K562 (cell line): ENCODE data around the gene PRM3. TPM values are rescaled to one million over a fixed set of nuclear protein-coding genes. Genes with fewer than 3 reads are reported as not detected.
A peak's percentile ranks its signal among the peaks of the same experiment; 100 is the strongest.

Experiments used
- ATAC-seq: fragments of 200-7000 bp; cut with Tn5 transposase; 3 replicates; pipeline ENCODE4 v1.9.1; 2020; ENCODE audit warnings: moderate library complexity
- BruUV-seq: library from RNA; stranded (reverse); fragments of 400-500 nt; replicated peaks from 2 replicates; lab custom pipeline; 2021; lab: Mats Ljungman, UMichigan
- CTCF ChIA-PET: fragments of 300-600 bp; formaldehyde crosslinking; extraction: SDS; loops from one replicate; lab custom pipeline; 2021; ENCODE audit warnings: low intra/inter-chr PET ratio; lab: Yijun Ruan, JAX
- POLR2A ChIA-PET: fragments of 300-600, 350-650 bp; sonication (Branson Sonifier 250); formaldehyde crosslinking; extraction: SDS; loops from one replicate; lab custom pipeline; 2021; ENCODE audit warnings: antibody characterized with exemption, inconsistent platforms; lab: Yijun Ruan, JAX
- DNase-seq, 4 experiments: peaks; one replicate each; pipeline versions ENCODE4 v3.0.0 to v3.0.0-alpha.2; 2011 to 2018; ENCODE audit warnings: low spot score in 3 of 4, mixed read lengths in 3 of 4; ENCODE audit errors: extremely low read depth in 1 of 4
- FAIRE-seq: peaks from 2 replicates; lab custom pipeline; 2011; peaks lifted over from hg19 to GRCh38; lab: Jason Lieb, UNC
- H2AFZ ChIP-seq: 2 replicates; pipeline ENCODE4 v1.6.0; 2011; ENCODE audit warnings: low read depth, low read length, control low read depth, inconsistent platforms
- H3K27ac ChIP-seq: fragments of 200-600 bp; 3 replicates; pipeline ENCODE4 v1.8.0; 2011; ENCODE audit warnings: low read depth, mild to moderate bottlenecking, control low read depth, inconsistent platforms, low read length, moderate library complexity, mixed read lengths; ENCODE audit errors: extremely low read depth
- H3K27me3 ChIP-seq, 2 experiments: fragments of 300-600 bp in 1 of 2; 2 replicates in 1 of 2; 3 replicates in 1 of 2; pipeline versions ENCODE4 v1.6.0 to v1.8.0; 2011; ENCODE audit warnings: inconsistent platforms in 2 of 2, low read length in 2 of 2, mild to moderate bottlenecking in 1 of 2, mixed read lengths in 1 of 2, moderate library complexity in 1 of 2; ENCODE audit not compliant: control insufficient read depth in 2 of 2, insufficient read depth in 2 of 2
- H3K36me3 ChIP-seq: fragments of 300-600 bp; 3 replicates; pipeline ENCODE4 v1.8.0; 2011; ENCODE audit warnings: mild to moderate bottlenecking, low read length, inconsistent platforms; ENCODE audit not compliant: control insufficient read depth, insufficient read depth
- H3K4me1 ChIP-seq, 2 experiments: fragments of 200-600 bp in 1 of 2; replicated peaks in 1 of 2; 2 replicates in 1 of 2; 3 replicates in 1 of 2; pipeline versions ENCODE4 v1.5.1 to v1.8.0; 2011; ENCODE audit warnings: inconsistent platforms in 2 of 2, low read length in 2 of 2, mild to moderate bottlenecking in 1 of 2, mixed read lengths in 1 of 2, moderate library complexity in 1 of 2; ENCODE audit not compliant: control insufficient read depth in 2 of 2, insufficient read depth in 2 of 2
- H3K4me2 ChIP-seq: 2 replicates; pipeline ENCODE4 v1.6.1; 2011; ENCODE audit warnings: low read length, control low read depth, inconsistent platforms, mixed read lengths; ENCODE audit not compliant: insufficient read depth
- H3K4me3 ChIP-seq: fragments of 200-600 bp; sonication (generic), shearing (Covaris generic); 2 replicates; pipeline ENCODE4 v1.5.1; 2016; ENCODE audit warnings: control low read depth, inconsistent platforms
- H3K79me2 ChIP-seq: fragments of 200-600 bp; 3 replicates; pipeline ENCODE4 v1.8.0; 2011; ENCODE audit warnings: low read length, inconsistent platforms; ENCODE audit not compliant: control insufficient read depth, insufficient read depth
- H3K9ac ChIP-seq, 2 experiments: 2 replicates each; pipeline versions ENCODE4 v1.6.0 to v1.6.1; 2011; ENCODE audit warnings: low read depth in 2 of 2, low read length in 2 of 2, control low read depth in 1 of 2, inconsistent platforms in 1 of 2, mild to moderate bottlenecking in 1 of 2, mixed read lengths in 1 of 2; ENCODE audit not compliant: insufficient read depth in 1 of 2
- H3K9me1 ChIP-seq: one replicate; pipeline ENCODE4 v1.6.0; 2011; ENCODE audit warnings: inconsistent platforms, mild to moderate bottlenecking, low read length, moderate library complexity; ENCODE audit not compliant: control insufficient read depth, insufficient read depth
- H3K9me3 ChIP-seq: replicated peaks from 2 replicates; pipeline ENCODE4 v1.5.1; 2011; ENCODE audit warnings: low read depth, low read length, inconsistent platforms; ENCODE audit not compliant: control insufficient read depth, insufficient read depth
- H4K20me1 ChIP-seq: replicated peaks from 2 replicates; pipeline ENCODE4 v1.6.1; 2011; ENCODE audit warnings: low read length, inconsistent platforms, mixed read lengths; ENCODE audit not compliant: control insufficient read depth, insufficient read depth
- BCOR ChIP-seq: fragments of 450-650 bp; IDR thresholded peaks from 2 replicates; pipeline ENCODE4 v1.6.1; 2016
- ESRRA ChIP-seq: fragments of 450-650 bp; IDR thresholded peaks from 2 replicates; pipeline ENCODE4 v1.6.1; 2014; ENCODE audit warnings: low read depth, mild to moderate bottlenecking, moderate library complexity, borderline replicate concordance
- GABPB1 ChIP-seq: sonication (generic); formaldehyde crosslinking; IDR thresholded peaks from 2 replicates; pipeline ENCODE4 v1.8.0; 2022; ENCODE audit warnings: mild to moderate bottlenecking, missing genetic modification reagents
- HLTF ChIP-seq: fragments of 450-650 bp; IDR thresholded peaks from 2 replicates; pipeline ENCODE4 v1.6.1; 2016
- MNT ChIP-seq, 2 experiments: fragments of 450-650 bp; conservative IDR thresholded peaks; 2 replicates each; pipeline ENCODE4 v1.6.1; 2017; ENCODE audit warnings: mild to moderate bottlenecking in 2 of 2, moderate library complexity in 2 of 2
- MYC ChIP-seq, 2 experiments: fragments of 250-450 bp in 1 of 2; sonication (Bioruptor Pico) in 1 of 2; IDR thresholded peaks; 2 replicates each; pipeline versions ENCODE4 v1.5.1 to v1.6.1; 2012 to 2021; ENCODE audit warnings: low read depth in 2 of 2, borderline replicate concordance in 1 of 2, improper control_type of control experiment in 1 of 2, low read length in 1 of 2, mild to moderate bottlenecking in 1 of 2, moderate library complexity in 1 of 2
- NFE2 ChIP-seq: IDR thresholded peaks from 2 replicates; pipeline ENCODE4 v1.6.1; 2014; ENCODE audit warnings: antibody characterized with exemption, low read depth
- PATZ1 ChIP-seq: fragments of 250-450 bp; sonication (Bioruptor Pico); IDR thresholded peaks from 2 replicates; pipeline ENCODE4 v1.5.0; 2020; ENCODE audit warnings: mild to moderate bottlenecking, borderline replicate concordance
- POLR2G ChIP-seq: fragments of 200-400 bp; formaldehyde crosslinking; IDR thresholded peaks from 2 replicates; pipeline ENCODE4 v1.6.1; 2017; ENCODE audit warnings: low read depth, mild to moderate bottlenecking, antibody characterized with exemption, low read length, moderate library complexity
- SMARCA5 ChIP-seq: fragments of 450-650 bp; IDR thresholded peaks from 2 replicates; pipeline ENCODE4 v1.6.1; 2016
- YBX1 ChIP-seq: fragments of 450-650 bp; IDR thresholded peaks from 2 replicates; pipeline ENCODE4 v1.7.1; 2016; ENCODE audit warnings: mild to moderate bottlenecking
- ZBTB17 ChIP-seq: fragments of 450-650 bp; formaldehyde crosslinking; IDR thresholded peaks from 2 replicates; pipeline ENCODE4 v1.4.0; 2020; ENCODE audit warnings: mild to moderate bottlenecking
- ZC3H4 ChIP-seq: sonication (generic); formaldehyde crosslinking; IDR thresholded peaks from 2 replicates; pipeline ENCODE4 v1.9.0; 2021; ENCODE audit warnings: missing genetic modification reagents, borderline replicate concordance
- ZNF232 ChIP-seq: sonication (generic); formaldehyde crosslinking; IDR thresholded peaks from 2 replicates; pipeline ENCODE4 v1.8.0; 2022; ENCODE audit warnings: mild to moderate bottlenecking, missing genetic modification reagents
- whole genome bisulfite sequencing: fragments of 100-300 bp; shearing (Covaris generic); methylation state at CpG from one replicate; pipeline ENCODE4 v1.1.6; 2016; ENCODE audit warnings: low coverage, mixed read lengths; ENCODE audit not compliant: insufficient coverage; ENCODE audit errors: missing lambda C conversion rate; 5-methylcytosine and 5-hydroxymethylcytosine counted together
- in situ Hi-C: fragments of 300-500 bp; cut with MboI; formaldehyde crosslinking; loops from 4 replicates; pipeline ENCODE4 v1.15.0; 2018; ENCODE audit warnings: inconsistent platforms, mixed read lengths
- intact Hi-C: fragments of 100-400 bp; cut with micrococcal nuclease; formaldehyde crosslinking; loops from 2 replicates; pipeline ENCODE4 v1.14.2; 2022
- polyA plus RNA-seq, 8 experiments: library from polyadenylated mRNA; depleted of rRNA in 4 of 8; stranded (reverse) in 5 of 8; unstranded in 3 of 8; fragments of >200 nt; fragmentation: Nextera tagmentation in 2 of 8; fragmentation: Illumina TruSeq in 1 of 8; extraction: Ambion mirVana in 2 of 8; extraction: Trizol in 1 of 8; gene quantifications; 2 replicates each; pipeline versions ENCODE4 v1.2.1 to v1.2.3, GENCODE V29; 2011 to 2014; ENCODE audit warnings: inconsistent platforms in 1 of 8, missing spikeins in 1 of 8
- total RNA-seq, 7 experiments: library from RNA; depleted of rRNA in 6 of 7; stranded (reverse); fragments of >200 nt in 6 of 7; fragmentation: Illumina TruSeq in 2 of 7; extraction: Trizol in 2 of 7; gene quantifications; 2 replicates each; pipeline versions ENCODE4 v1.2.1 to v1.2.3, GENCODE V29; 2011 to 2021; ENCODE audit warnings: low replicate concordance in 1 of 7

PRM3 gene
- total and polyA plus RNA-seq, 9 of the 15 experiments (the other 6 are each of a cell fraction or from before 2014, with no cell fraction given), result not detected

GRCh38 chr16:11259655-11260595 lies 13.5 kb downstream of the PRM3 start (continued):
- TF ChIP-seq BCOR (peak; percentile 90), ZBTB17 (CRISPR knock-in tag) (no peak), SMARCA5 (peak; percentile 69; the same call in 1 of the 2 replicates), ZC3H4 (CRISPR knock-in tag) (no peak), ZNF232 (CRISPR knock-in tag) (no peak)

GRCh38 chr16:11258553-11259492 lies 14.6 kb downstream of the PRM3 start:
- no peaks in the 10 kb centered on the region for H3K9me3 ChIP-seq
- DNase-seq (no peak), ATAC-seq (no peak), FAIRE-seq (no peak)
- H3K36me3 ChIP-seq, result peaks cover 3% of the 10 kb centered on the region; the same call in 1 of the 3 replicates
- H3K9me1 ChIP-seq, result no peaks in the 10 kb centered on the region
- peaks cover 18% of the 10 kb centered on the region for H3K79me2 ChIP-seq
- no peak overlapping the region for H3K27ac ChIP-seq
- no TSS peak for BruUV-seq
- H3K4me3 ChIP-seq, result no peak overlapping the region
- WGBS, result 40% methylated on average over 15 of the region's 15 CpGs
- in situ Hi-C loops, result no loop called here
- H3K9ac ChIP-seq, result peak overlapping the region in 1 of 2 experiments; percentile 44; a peak in 1 of 4 replicates
- POLR2A ChIA-PET, result interaction anchor here (0.7 to 0.9 kb wide), 2 partner anchors 8 to 210 kb away, joined by 3 to 5 read pairs; no protein-coding TSS in a partner anchor
- no peak overlapping the region for H2AFZ ChIP-seq
- peak overlapping the region; percentile 29 for H3K4me2 ChIP-seq
- peaks cover 0 to 15% of the 10 kb centered on the region in 2 experiments; a peak in 1 of 5 replicates for H3K27me3 ChIP-seq
- intact Hi-C loops, result loop anchor here (10.0 kb wide), 2 partner anchors 54 to 124 kb away; no protein-coding TSS in a partner anchor
- peaks cover 18 to 35% of the 10 kb centered on the region in 2 experiments; a peak in 4 of 5 replicates for H3K4me1 ChIP-seq
- CTCF ChIA-PET, result interaction anchor here (5.2 kb wide), 1 partner anchor 288 kb away, joined by 58 read pairs; no protein-coding TSS in a partner anchor
- peaks cover 11% of the 10 kb centered on the region; the same call in 1 of the 2 replicates for H4K20me1 ChIP-seq
- TF ChIP-seq YBX1 (no peak), POLR2G (no peak), HLTF (no peak), MYC (IDR thresholded peaks at IDR 0.05; ENCODE audit: low read depth, low read length) (0 out of 2 replicates have a peak, but pooled peaks have one; percentile 17), MYC (CRISPR knock-in tag; IDR thresholded peaks at IDR 0.05; ENCODE audit: borderline replicate concordance, low read depth) (no peak), ESRRA (peak; percentile 66; the same call in 1 of the 2 replicates), MNT (conservative IDR thresholded peaks at IDR 0.05) (0 out of 4 replicates have a peak, but pooled peaks of 1 of the 2 experiments have one; percentile 18), PATZ1 (CRISPR knock-in tag) (no peak), GABPB1 (no peak), NFE2 (no peak)
